ENCODE results near the gene PJA2. TPM values are rescaled to one million over a fixed set of nuclear protein-coding genes. Genes with fewer than 3 reads are reported as not detected.
"Not testable (repeated sequence)": the region's sequence is repeated elsewhere in the genome, so short reads cannot be mapped to it uniquely, and the experiment has no call there.

PJA2 gene
- total RNA-seq, 1 donor from 2014 or later = 89.6 TPM

GRCh38 chr5:109309326-109310063, 100.3 kb downstream of the PJA2 start:
- no peak for DNase-seq (ENCODE audit: low spot score)

DNA sequence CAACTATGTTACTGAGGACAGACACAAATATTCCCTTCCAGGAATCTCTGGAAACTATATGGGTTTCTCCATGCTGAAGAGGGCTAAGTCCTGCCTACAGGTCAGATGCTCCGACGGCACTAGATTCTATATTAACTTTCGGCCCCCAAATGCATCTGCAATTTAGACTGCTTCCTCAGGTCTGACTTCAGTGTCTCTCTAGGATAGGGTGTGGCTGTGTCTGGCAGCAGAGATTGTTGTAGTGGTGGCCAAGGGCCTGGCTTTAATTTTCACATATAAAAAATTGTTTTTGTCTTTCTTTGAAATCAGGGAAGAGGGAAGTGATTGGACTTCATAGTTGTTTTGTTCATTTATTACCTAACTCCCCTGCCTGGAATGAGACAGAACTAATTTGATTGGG, 101.8 kb downstream of the PJA2 start:
- no peak for DNase-seq (ENCODE audit: low spot score)

DNA sequence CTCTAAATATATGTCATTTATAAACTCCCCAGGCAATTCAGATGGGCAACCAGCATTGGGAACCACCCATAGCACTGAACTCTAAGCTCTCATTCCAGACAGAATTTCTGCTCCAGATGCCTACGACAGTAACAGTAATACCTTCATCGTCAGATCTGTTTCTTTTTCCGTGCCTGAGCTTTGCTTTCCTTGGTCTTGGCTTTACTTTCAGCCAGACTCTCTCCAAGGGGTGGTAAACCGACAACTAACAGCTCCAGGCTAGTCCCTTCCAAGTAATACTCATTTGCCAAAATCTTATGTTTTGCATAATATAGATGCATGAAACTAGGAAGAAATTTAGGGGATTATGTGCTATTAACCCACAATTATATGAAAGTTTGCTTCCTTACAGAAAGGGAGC, 102.3 kb downstream of the PJA2 start:
- DNase-seq (ENCODE audit: low spot score) = no peak

GRCh38 chr5:109305352-109305751, 104.4 kb downstream of the PJA2 start:
- no peak for DNase-seq (ENCODE audit: low spot score)

- no peak for DNase-seq (ENCODE audit: low spot score)
Measured at GRCh38 chr5:109304309-109304708, 105.5 kb downstream of the PJA2 start.

GRCh38 chr5:109300367-109300766, 109.4 kb downstream of the PJA2 start:
- no peak for DNase-seq (ENCODE audit: low spot score)

DNA sequence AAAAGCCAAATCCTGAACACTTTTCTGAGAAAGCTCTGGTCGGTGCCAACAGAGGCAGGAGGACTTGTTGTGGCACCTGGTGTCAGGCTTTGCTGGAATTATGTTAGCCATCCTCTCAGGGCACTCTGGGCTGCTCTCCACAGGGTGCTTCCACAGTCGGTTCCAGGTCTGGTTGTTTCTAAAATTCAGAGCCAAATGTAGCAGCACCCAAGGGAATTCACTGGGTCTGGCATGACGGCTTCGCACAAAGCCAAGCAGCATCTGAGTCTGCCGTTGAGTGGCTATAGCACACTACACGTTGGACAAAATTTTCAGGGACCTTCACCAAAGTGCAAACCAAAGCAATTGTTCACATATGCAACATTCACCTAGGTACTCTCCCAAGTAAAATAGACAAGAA, 110.2 kb downstream of the PJA2 start:
- no peak for DNase-seq (ENCODE audit: low spot score)

DNA sequence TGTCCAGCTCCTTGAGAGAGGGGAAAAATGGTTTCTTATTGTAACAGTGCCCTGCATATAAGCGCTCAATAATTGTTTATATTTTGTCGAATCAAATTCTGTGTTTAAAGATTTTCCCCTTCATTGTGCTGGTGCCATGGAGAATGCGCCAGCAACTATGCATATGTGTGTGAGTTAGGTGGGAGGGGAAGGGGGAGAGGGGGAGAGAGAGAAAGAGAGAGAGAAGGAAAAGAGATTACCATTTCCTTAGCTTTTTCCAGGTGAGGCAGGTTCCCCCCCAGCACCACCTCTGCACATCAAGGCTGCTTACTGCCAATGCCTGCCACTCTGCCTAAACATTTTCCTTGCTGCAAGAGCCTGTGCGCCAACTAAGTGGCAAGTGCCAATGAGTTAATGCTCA, 111.0 kb downstream of the PJA2 start:
- DNase-seq (ENCODE audit: low spot score) = no peak

DNA sequence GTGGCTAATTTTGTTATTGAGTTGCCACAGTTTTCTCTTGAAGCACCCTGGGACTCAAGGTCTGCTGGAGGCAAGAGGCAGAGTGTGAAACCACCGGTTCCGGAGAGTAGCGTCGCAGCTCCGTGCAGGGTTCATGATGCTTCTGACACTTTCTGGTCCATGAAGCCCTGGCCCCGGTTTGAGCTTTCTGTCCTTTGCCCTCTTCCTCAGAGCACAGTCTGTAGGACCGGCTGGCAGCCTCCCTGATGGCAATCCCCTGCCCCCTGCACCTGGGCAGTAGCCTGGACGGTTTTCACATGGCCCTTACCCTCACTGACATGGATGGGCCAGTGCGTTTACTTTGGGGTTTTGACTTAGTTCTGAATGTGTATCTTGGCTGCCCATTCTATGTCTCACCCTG, 111.9 kb downstream of the PJA2 start:
- no peak for DNase-seq (ENCODE audit: low spot score)

- no peak for DNase-seq (ENCODE audit: low spot score)
Measured at GRCh38 chr5:109291090-109291489, 118.7 kb downstream of the PJA2 start.

GRCh38 chr5:109290231-109290630, 119.5 kb downstream of the PJA2 start:
- no peak for DNase-seq (ENCODE audit: low spot score)

DNA sequence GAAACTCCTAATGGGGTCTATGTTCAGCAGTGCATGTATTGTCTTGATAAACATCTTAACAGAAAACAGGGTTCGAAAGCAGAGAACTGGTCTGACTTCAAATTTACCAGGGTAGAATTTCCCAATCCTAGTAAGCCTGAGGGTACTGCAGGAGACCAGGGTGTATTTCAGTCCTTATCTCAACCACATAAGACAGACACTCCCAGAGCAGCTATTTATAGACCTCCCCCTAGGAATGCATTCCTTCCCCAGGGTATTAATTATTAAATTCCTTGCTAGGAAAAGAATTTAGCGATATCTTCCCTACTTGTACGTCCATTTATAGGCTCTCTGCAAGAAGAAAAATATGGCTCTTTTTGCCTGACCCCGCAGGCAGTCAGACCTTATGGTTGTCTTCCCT, 123.1 kb downstream of the PJA2 start:
- DNase-seq (ENCODE audit: low spot score) = not testable (repeated sequence)
